ENCODE measurements around the gene SYNE1.

The SYNE1 gene

GRCh38 chr6:152295346-152295745 lies 341.8 kb downstream of the SYNE1 start:
- DNase-seq (ENCODE audit: low read depth) = peak; percentile 97
- no peak overlapping the region for H3K4me3 ChIP-seq (ENCODE audit: low read depth, low read length)
- TF ChIP-seq CTCF (conservative IDR thresholded peaks at IDR 0.05; ENCODE audit: low read depth, low read length) = no peak

DNA sequence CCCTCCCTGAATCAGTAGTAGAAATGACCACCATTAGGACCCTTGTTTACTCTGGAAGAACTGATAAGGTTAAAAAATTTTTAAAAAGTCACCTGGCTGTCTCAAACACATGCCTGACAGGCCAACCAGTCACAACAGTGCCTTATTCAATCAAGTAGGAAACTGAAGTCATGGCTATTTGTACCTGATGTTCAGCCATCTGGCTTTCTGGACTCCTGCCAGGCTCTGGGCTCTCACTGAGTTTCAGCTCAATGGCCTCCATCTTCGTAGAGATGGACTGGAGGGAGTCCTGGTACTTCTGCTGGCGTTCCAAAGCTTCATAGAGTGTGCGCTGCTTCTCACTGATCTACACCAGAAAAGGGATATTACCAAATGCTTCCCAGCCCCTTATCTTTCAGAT lies 343.8 kb downstream of the SYNE1 start:
- no peak for DNase-seq (ENCODE audit: low read depth)
- no peak overlapping the region for H3K4me3 ChIP-seq (ENCODE audit: low read depth, low read length)
- TF ChIP-seq CTCF (conservative IDR thresholded peaks at IDR 0.05; ENCODE audit: low read depth, low read length) = no peak

DNA sequence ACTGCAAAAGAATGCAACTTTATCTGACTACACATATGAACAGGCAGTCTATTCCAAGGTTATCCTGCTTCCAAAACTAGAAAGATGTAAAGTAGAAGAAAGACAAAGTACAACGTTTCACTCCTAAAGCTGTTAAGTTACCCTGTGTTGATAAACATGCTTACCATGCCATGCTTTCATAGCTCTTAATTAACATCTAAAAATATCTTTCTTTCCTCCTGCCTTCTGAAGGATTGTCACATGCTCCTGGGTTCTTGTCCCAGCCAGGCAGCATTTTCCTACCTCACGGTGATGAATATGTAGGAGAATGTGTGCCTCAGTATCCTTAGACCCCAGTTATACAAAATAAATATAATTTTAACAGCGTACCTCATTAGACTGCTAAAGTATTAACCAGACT lies 344.6 kb downstream of the SYNE1 start:
- no peak for DNase-seq (ENCODE audit: low read depth)
- H3K4me3 ChIP-seq (ENCODE audit: low read depth, low read length) = no peak overlapping the region
- TF ChIP-seq CTCF (conservative IDR thresholded peaks at IDR 0.05; ENCODE audit: low read depth, low read length) = no peak

DNA sequence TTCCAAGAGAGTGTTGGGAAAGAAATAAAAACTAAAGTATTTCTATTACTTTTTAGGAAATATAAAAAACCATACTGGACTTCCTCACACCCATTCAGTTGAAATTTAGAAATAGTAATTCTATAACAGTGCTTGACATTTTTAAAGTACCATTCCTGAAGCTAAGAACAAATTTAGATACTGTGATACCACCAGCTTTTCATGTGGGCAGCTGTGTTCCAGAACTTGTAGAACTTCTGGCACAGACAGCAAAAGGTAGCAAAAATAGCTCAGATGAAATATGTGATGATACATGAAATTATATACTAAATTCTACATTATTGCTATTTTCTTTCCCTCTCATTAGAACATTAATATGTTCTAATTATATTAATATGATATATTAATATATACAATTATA lies 346.5 kb downstream of the SYNE1 start:
- no peak for TF ChIP-seq CTCF (conservative IDR thresholded peaks at IDR 0.05; ENCODE audit: low read depth, low read length)
- no peak for DNase-seq (ENCODE audit: low read depth)

DNA sequence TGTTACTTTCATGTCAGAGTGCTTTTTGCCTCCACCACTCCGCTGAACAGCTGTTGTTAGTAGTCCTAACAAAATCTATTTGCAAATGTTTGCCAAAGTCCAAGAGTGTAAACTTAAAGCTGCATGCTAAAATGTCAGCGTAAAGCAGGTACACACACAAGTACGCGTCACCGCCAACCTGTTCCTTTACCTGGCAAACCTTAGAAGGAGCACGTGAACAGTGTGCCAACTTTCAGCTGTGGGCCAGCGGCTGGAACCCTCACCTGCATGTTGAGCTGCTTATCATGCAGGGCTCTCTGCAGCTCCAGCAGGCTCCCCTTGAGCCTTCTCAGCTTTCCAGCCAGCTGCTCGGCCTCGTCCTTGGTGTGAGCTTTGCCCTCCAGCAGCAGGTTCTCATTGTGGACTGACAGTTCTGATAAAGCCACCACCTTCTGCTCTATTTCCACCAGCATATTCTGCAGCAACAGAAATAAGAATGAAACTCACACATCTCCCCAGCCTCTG lies 359.3 kb downstream of the SYNE1 start:
- DNase-seq (ENCODE audit: low read depth) = no peak
- no peak overlapping the region for H3K4me3 ChIP-seq (ENCODE audit: low read depth, low read length)
- TF ChIP-seq CTCF (conservative IDR thresholded peaks at IDR 0.05; ENCODE audit: low read depth, low read length) = no peak

More for the DNA sequence above, 346.5 kb downstream of the SYNE1 start:
- no peak overlapping the region for H3K4me3 ChIP-seq (ENCODE audit: low read depth, low read length)

- TF ChIP-seq CTCF (conservative IDR thresholded peaks at IDR 0.05; ENCODE audit: low read depth, low read length) = no peak
- no peak overlapping the region for H3K4me3 ChIP-seq (ENCODE audit: low read depth, low read length)
- DNase-seq (ENCODE audit: low read depth) = no peak
Measured at GRCh38 chr6:152273638-152274037, 363.5 kb downstream of the SYNE1 start.

DNA sequence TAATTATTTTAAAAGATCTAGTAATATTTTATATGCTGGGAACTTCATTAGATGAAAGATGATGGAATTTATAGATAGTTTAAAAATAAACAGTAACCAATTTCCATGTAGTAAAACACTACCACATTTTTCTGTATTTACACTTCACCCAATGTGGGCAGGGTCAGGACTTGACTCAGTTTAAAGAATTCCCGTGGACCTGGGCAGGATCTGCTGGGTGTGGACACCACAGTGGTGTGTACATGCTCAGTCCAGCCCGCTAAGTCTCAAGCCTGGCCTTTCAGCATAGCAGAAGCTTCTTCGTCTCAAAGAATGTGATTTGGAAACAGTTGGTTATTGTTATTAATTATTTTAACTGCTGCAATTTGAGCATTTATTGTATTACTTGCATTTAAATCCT lies 364.2 kb downstream of the SYNE1 start:
- peak; percentile 69 for DNase-seq (ENCODE audit: low read depth)
- no peak overlapping the region for H3K4me3 ChIP-seq (ENCODE audit: low read depth, low read length)
- TF ChIP-seq CTCF (conservative IDR thresholded peaks at IDR 0.05; ENCODE audit: low read depth, low read length) = no peak

Measured in choroid plexus epithelial cell (primary cell).